PFSK-1 (cell line): ENCODE data around the gene LPIN2.

Source experiments
- POLR2AphosphoS5 ChIP-seq: IDR thresholded peaks from 2 replicates; pipeline ENCODE4 v1.6.1; 2012; ENCODE audit warnings: low read depth, mild to moderate bottlenecking, control low read depth, low read length, moderate library complexity
- REST ChIP-seq, 2 experiments: IDR thresholded peaks; 2 replicates each; pipeline versions ENCODE4 v1.6.1 to v1.8.0; 2011 to 2012; ENCODE audit warnings: low read depth in 2 of 2, low read length in 2 of 2, control low read depth in 1 of 2, inconsistent platforms in 1 of 2, mild to moderate bottlenecking in 1 of 2, moderate library complexity in 1 of 2; ENCODE audit not compliant: insufficient read depth in 1 of 2
- TAF1 ChIP-seq: IDR thresholded peaks from 2 replicates; pipeline ENCODE4 v1.6.1; 2012; ENCODE audit warnings: low read length, control low read depth, borderline replicate concordance; ENCODE audit not compliant: insufficient read depth

GRCh38 chr18:3016585-3017297, 3.8 kb upstream of the LPIN2 start:
- TF ChIP-seq TAF1: no peak
- no peak for TF ChIP-seq POLR2AphosphoS5
- no peak for TF ChIP-seq REST (IDR thresholded peaks at IDR 0.05; ENCODE audit: insufficient read depth in 1 of 2, low read depth in 2 of 2, low read length in 2 of 2)
